GM23248 (cell line): ENCODE measurements around the gene ECSCR. TPM values are rescaled to one million over a fixed set of nuclear protein-coding genes. Genes with fewer than 3 reads are reported as not detected.
"Not testable (repeated sequence)": the region's sequence is repeated elsewhere in the genome, so short reads cannot be mapped to it uniquely, and the experiment has no call there.

Experiments used
- DNase-seq: peaks from one replicate; pipeline ENCODE4 v3.0.0-alpha.2; 2015
- H2AFZ ChIP-seq: fragments of 200-600 bp; sonication (generic); 2 replicates; pipeline ENCODE4 v1.6.1; 2016; ENCODE audit warnings: antibody characterized with exemption
- H3F3A ChIP-seq: fragments of 200-600 bp; sonication (generic); 2 replicates; pipeline ENCODE4 v1.6.1; 2016; ENCODE audit warnings: mild to moderate bottlenecking, antibody characterized with exemption, mixed run types; ENCODE audit not compliant: insufficient read depth
- H3K27ac ChIP-seq: fragments of 200-600 bp; sonication (generic); 2 replicates; pipeline ENCODE4 v1.5.1; 2016; ENCODE audit warnings: mild to moderate bottlenecking
- H3K27me3 ChIP-seq: fragments of 200-600 bp; sonication (generic); replicated peaks from 2 replicates; pipeline ENCODE4 v1.6.1; 2016; ENCODE audit warnings: mild to moderate bottlenecking; ENCODE audit not compliant: insufficient read depth
- H3K36me3 ChIP-seq: fragments of 200-600 bp; sonication (generic); 2 replicates; pipeline ENCODE4 v1.6.1; 2016; ENCODE audit warnings: low read depth, mild to moderate bottlenecking
- H3K4me1 ChIP-seq: fragments of 200-600 bp; sonication (generic); 2 replicates; pipeline ENCODE4 v1.6.1; 2016; ENCODE audit warnings: mild to moderate bottlenecking; ENCODE audit not compliant: insufficient read depth
- H3K4me2 ChIP-seq: fragments of 200-600 bp; sonication (generic); one replicate; pipeline ENCODE4 v1.6.1; 2016; ENCODE audit warnings: mild to moderate bottlenecking; ENCODE audit not compliant: unreplicated experiment
- H3K4me3 ChIP-seq: fragments of 200-600 bp; sonication (generic); 2 replicates; pipeline ENCODE4 v1.5.1; 2016; ENCODE audit warnings: mild to moderate bottlenecking
- H3K79me2 ChIP-seq: fragments of 200-600 bp; sonication (generic); 2 replicates; pipeline ENCODE4 v1.6.1; 2016; ENCODE audit warnings: mild to moderate bottlenecking; ENCODE audit not compliant: insufficient read depth
- H3K9ac ChIP-seq: fragments of 200-600 bp; sonication (generic); 2 replicates; pipeline ENCODE4 v1.6.1; 2016; ENCODE audit warnings: mild to moderate bottlenecking
- H3K9me2 ChIP-seq: fragments of 200-600 bp; sonication (generic); 2 replicates; pipeline ENCODE4 v1.6.1; 2016; ENCODE audit warnings: mixed run types, mild to moderate bottlenecking, moderate library complexity; ENCODE audit not compliant: insufficient read depth
- H3K9me3 ChIP-seq: fragments of 200-600 bp; sonication (generic); one replicate; pipeline ENCODE4 v1.6.1; 2017; ENCODE audit warnings: low read depth
- H4K20me1 ChIP-seq: fragments of 200-600 bp; sonication (generic); 2 replicates; pipeline ENCODE4 v1.6.0; 2016; ENCODE audit not compliant: insufficient read depth
- EZH2 ChIP-seq: fragments of 200-600 bp; sonication (generic); IDR thresholded peaks from 2 replicates; pipeline ENCODE4 v1.6.1; 2018; ENCODE audit warnings: antibody characterized with exemption, mild to moderate bottlenecking; ENCODE audit not compliant: insufficient read depth, poor library complexity, severe bottlenecking
- EZH2phosphoT487 ChIP-seq: fragments of 200-600 bp; sonication (generic); IDR thresholded peaks from 2 replicates; pipeline ENCODE4 v1.6.1; 2018; ENCODE audit warnings: antibody characterized with exemption, moderate library complexity, mild to moderate bottlenecking, low read depth; ENCODE audit not compliant: insufficient read depth
- WGBS, 2 experiments: methylation state at CpG; one replicate each; pipeline ENCODE4 v1.1.6; 2015 to 2017; ENCODE audit warnings: low lambda C conversion rate in 2 of 2, low coverage in 1 of 2; ENCODE audit errors: missing lambda C conversion rate in 2 of 2; 5-methylcytosine and 5-hydroxymethylcytosine counted together
- in situ Hi-C: fragments of 300-500 bp; cut with MboI; formaldehyde crosslinking; loops from 2 replicates; pipeline ENCODE4 v1.15.0; 2020
- polyA plus RNA-seq: library from polyadenylated mRNA; unstranded; fragments of >200 nt; fragmentation: Nextera tagmentation; extraction: Ambion mirVana; gene quantifications from 2 replicates; pipeline ENCODE4 v1.2.1, GENCODE V29; 2016
- total RNA-seq: library from RNA; depleted of rRNA; stranded (reverse); fragments of >200 nt; shearing (Covaris generic); gene quantifications from 2 replicates; pipeline ENCODE4 v1.2.3, GENCODE V29; 2014

ECSCR gene
- total and polyA plus RNA-seq, 2 experiments from 2014 or later = 0.41 TPM; not detected in 1

- no peaks in the 10 kb centered on the region for H3K9me2 ChIP-seq
- peak within 1 kb of the TSS; percentile 85 for H3K4me3 ChIP-seq
- H2AFZ ChIP-seq = peak within 1 kb of the TSS; percentile 75
- peak within 1 kb of the TSS; percentile 94 for H3K9ac ChIP-seq
- no peaks in the 10 kb centered on the region for H4K20me1 ChIP-seq
- TF ChIP-seq EZH2 (no peak), EZH2phosphoT487 (no peak)
- peaks cover 35% of the 10 kb centered on the region for H3K79me2 ChIP-seq
- no peaks in the 10 kb centered on the region for H3K27me3 ChIP-seq
- peaks cover 9% of the 10 kb centered on the region for H3F3A ChIP-seq
- no peaks in the 10 kb centered on the region for H3K9me3 ChIP-seq
- DNase-seq = peak; percentile 96
- WGBS, 2 experiments = 1 to 4% methylated on average over 19 of the region's 19 CpGs
- H3K36me3 ChIP-seq = peaks cover 12% of the 10 kb centered on the region; the same call in 1 of the 2 replicates
- peak within 1 kb of the TSS; percentile 99 for H3K4me2 ChIP-seq
- peak within 1 kb of the TSS; percentile 97 for H3K27ac ChIP-seq
- in situ Hi-C loops = no loop called here
- peaks cover 7% of the 10 kb centered on the region for H3K4me1 ChIP-seq
Measured at GRCh38 chr5:139482050-139482889, 19.7 kb upstream of the ECSCR start, which contains the start of gene STING1. TSS of gene STING1 (minus strand) at chr5:139482758. CDS start at chr5:139481704, 1,054 bp downstream.

GRCh38 chr5:139481580-139482049, 19.1 kb upstream of the ECSCR start:
- Histone ChIP-seq H3K36me3 (peaks cover 12% of the 10 kb centered on the region; the same call in 1 of the 2 replicates), H3K9me3 (no peaks in the 10 kb centered on the region)
- 25 to 36% methylated on average over 4 to 5 of the region's 5 CpGs for WGBS, 2 experiments

GRCh38 chr5:139481122-139481533, 18.6 kb upstream of the ECSCR start:
- Histone ChIP-seq H3K9ac (peak overlapping the region; percentile 94), H3F3A (peaks cover 9% of the 10 kb centered on the region), H3K4me3 (peak overlapping the region; percentile 85), H3K9me2 (no peaks in the 10 kb centered on the region), H4K20me1 (no peaks in the 10 kb centered on the region), H3K4me1 (peaks cover 7% of the 10 kb centered on the region), H3K79me2 (peaks cover 35% of the 10 kb centered on the region), H3K27ac (peak overlapping the region; percentile 97), H2AFZ (no peak overlapping the region), H3K4me2 (peak overlapping the region; percentile 99), H3K27me3 (no peaks in the 10 kb centered on the region), H3K36me3 (peaks cover 12% of the 10 kb centered on the region; the same call in 1 of the 2 replicates), H3K9me3 (no peaks in the 10 kb centered on the region)
- no peak for TF ChIP-seq EZH2phosphoT487
- no peak for TF ChIP-seq EZH2
- peak; percentile 38 for DNase-seq
- 58 to 61% methylated on average over 8 to 12 of the region's 12 CpGs for WGBS, 2 experiments
- in situ Hi-C loops = no loop called here

More at GRCh38 chr5:139481580-139482049, 19.1 kb upstream of the ECSCR start:
- no peak for TF ChIP-seq EZH2phosphoT487
- TF ChIP-seq EZH2 = no peak
- Histone ChIP-seq H3F3A (peaks cover 9% of the 10 kb centered on the region), H2AFZ (peak overlapping the region; percentile 75), H3K79me2 (peaks cover 35% of the 10 kb centered on the region), H3K27me3 (no peaks in the 10 kb centered on the region), H4K20me1 (no peaks in the 10 kb centered on the region), H3K4me2 (peak overlapping the region; percentile 99), H3K9ac (peak overlapping the region; percentile 94), H3K4me3 (peak overlapping the region; percentile 85), H3K9me2 (no peaks in the 10 kb centered on the region), H3K27ac (peak overlapping the region; percentile 97), H3K4me1 (peaks cover 7% of the 10 kb centered on the region)
- DNase-seq = peak; percentile 79
- in situ Hi-C loops = no loop called here

- H3K27me3 ChIP-seq, H3K4me1 ChIP-seq, H3K9ac ChIP-seq, H3K27ac ChIP-seq, H4K20me1 ChIP-seq, H3K9me2 ChIP-seq, H3F3A ChIP-seq, H3K9me3 ChIP-seq, H2AFZ ChIP-seq, H3K4me3 ChIP-seq, in situ Hi-C loops, DNase-seq, H3K4me2 ChIP-seq: not testable (repeated sequence)
- 88 to 96% methylated on average over 3 to 4 of the region's 4 CpGs for WGBS, 2 experiments
- H3K36me3 ChIP-seq = peaks cover 12% of the 10 kb centered on the region; the same call in 1 of the 2 replicates
- peaks cover 35% of the 10 kb centered on the region for H3K79me2 ChIP-seq
Measured at GRCh38 chr5:139479729-139480128, 17.2 kb upstream of the ECSCR start.

- peaks cover 11% of the 10 kb centered on the region for H3K4me1 ChIP-seq
- H3K9me2 ChIP-seq, H4K20me1 ChIP-seq, H3K27me3 ChIP-seq, H3K9me3 ChIP-seq, H2AFZ ChIP-seq, H3K27ac ChIP-seq, H3K9ac ChIP-seq, H3K4me3 ChIP-seq, DNase-seq, H3K4me2 ChIP-seq, in situ Hi-C loops, H3F3A ChIP-seq: not testable (repeated sequence)
- WGBS, 2 experiments = 80 to 82% methylated on average over 9 of the region's 9 CpGs
- H3K36me3 ChIP-seq = peaks cover 12% of the 10 kb centered on the region; the same call in 1 of the 2 replicates
- peaks cover 35% of the 10 kb centered on the region for H3K79me2 ChIP-seq
Measured at GRCh38 chr5:139478657-139479423, 16.3 kb upstream of the ECSCR start.
